GM18507 (cell line): Measurements from ENCODE around the gene MALT1.
"Not testable (repeated sequence)": the region's sequence is repeated elsewhere in the genome, so short reads cannot be mapped to it uniquely, and the experiment has no call there.

Experiments
- DNase-seq: peaks from one replicate; pipeline ENCODE4 v3.0.0; 2011; ENCODE audit warnings: low read depth; ENCODE audit not compliant: insufficient read length; ENCODE audit errors: extremely low spot score
- FAIRE-seq: peaks from 2 replicates; lab custom pipeline; 2011; peaks lifted over from hg19 to GRCh38; lab: Jason Lieb, UNC

Gene MALT1

DNA sequence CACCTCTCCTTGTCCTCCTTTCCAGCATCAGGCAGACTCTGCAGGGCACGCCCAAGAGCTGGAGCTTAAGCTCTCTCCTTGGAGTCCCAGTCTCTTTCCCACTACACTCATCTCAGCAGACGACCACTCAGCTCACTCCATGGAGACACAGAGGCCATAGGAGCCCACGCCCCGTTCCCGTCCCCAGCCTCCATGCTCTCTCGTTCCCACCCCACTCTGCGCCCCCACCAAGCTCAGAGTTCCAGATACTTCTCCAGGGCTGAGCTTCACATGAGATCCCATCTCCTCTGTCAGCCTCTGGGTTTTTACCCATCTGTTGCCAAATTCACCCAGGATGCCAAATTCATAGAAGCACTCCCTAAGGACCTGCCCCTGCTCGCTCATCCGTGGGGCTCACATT is 87.3 kb downstream of the MALT1 start:
- FAIRE-seq (no peak), DNase-seq (no peak)

DNA sequence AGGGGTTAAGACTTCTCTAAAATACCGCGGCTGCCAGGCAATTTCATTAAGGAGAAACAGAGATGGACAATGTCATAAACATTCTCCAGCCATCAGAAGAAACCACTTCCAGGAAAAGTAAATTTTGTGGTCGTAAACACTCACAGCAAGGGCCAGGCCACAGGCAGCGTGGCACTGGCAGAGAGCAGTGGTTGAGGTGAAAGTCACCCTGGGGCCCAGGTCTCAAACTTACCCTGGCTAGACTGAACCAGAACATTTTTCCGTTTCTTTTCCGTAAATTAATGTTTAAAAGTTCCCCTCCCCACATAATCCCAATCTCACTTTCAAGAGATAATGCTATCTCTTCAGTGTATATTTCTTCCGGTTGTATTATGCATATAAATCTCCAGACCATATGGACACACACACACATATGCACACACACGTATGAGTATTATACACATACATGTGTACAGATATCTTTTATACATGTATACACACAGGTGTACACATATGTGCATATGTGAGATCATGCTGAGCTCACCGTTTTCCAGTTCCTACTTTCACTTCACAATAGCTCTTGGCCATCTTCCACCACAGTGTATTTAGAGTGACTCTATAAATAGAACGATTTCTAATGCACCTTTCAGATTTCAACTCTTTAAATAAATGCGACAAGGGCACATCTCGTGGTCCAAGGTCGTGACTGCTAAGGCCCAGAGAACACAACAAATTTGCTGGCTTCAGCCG is 90.1 kb downstream of the MALT1 start:
- DNase-seq (peak; percentile 30), FAIRE-seq (peak; percentile 90)

DNA sequence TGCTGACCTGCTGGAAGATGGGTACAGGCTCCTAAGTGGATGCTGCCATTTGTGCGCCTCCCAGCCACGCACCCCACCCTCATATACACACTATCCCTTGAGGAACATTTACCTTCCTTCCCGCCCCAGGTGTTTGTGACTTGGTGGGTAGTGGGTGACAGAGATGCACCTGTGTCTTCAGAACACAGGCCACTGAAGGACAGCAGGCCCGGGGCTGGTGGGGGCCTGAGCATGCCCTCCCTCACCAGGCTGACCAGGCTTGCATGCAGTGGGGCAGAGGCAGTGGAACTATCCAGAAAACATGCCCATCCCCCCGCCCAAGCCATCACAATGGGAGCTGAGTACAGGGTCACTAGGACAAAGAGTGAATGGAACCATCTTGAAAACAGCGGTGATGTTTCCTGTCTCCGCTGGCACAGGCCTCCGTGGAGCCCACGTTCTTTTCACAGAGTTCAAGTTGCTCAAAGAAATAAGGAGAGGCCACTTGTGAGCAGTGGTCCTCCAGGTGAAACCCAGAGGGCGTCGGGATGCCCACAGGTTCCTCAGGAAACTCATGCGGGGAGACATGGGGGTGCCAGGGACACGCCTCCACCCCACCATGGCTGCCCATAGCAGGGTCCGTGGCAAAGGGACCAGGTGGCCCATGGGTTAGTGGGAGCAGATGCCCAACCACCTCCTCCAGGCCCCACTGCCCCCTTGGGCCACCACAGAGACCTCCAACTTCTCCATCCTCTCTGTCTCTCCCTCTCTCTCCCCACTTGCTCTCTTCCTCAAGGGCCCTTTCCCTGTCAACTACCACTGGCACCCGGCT is 90.9 kb downstream of the MALT1 start:
- no peak for FAIRE-seq

DNA sequence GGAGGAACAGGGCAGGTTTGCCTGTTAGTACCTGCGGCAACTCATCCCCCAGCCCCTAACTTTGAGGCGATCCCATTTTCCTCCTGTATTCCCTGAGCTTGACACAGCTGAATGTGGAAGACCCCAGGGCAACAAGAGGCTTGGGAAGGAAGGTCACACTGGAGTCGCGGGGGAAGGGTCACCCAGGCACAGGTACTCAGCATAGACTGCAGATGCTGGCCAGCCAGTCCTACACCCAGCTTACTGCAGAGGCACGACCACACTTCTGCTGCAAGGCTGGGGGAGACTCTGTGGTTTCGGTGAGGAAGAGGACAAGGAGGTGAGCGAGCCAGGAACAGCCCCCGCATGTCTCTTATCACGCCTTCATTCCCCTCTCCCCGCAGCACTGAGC is 91.5 kb downstream of the MALT1 start:
- DNase-seq (no peak), FAIRE-seq (no peak)

More for the DNA sequence above, 90.9 kb downstream of the MALT1 start:
- DNase-seq = no peak

DNA sequence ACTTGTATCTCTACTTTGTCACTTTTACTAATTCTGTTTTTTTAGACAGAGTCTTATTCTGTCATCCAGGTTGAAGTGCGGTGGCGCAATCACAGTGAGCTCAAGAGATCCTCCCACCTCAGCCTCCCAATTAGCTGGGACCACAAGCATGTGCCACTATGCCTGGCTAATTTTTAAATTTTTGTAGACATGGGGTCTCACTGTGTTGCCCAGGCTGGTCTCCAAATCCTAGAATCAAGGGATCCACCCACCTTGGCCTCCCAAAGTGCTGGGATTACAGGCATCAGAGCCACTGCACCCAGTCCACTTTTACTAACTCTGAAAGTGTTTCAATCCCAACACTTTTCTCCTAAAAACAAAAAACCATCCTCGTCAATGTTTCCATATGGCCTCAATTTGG is 94.9 kb downstream of the MALT1 start:
- DNase-seq = no peak
- no peak for FAIRE-seq

DNA sequence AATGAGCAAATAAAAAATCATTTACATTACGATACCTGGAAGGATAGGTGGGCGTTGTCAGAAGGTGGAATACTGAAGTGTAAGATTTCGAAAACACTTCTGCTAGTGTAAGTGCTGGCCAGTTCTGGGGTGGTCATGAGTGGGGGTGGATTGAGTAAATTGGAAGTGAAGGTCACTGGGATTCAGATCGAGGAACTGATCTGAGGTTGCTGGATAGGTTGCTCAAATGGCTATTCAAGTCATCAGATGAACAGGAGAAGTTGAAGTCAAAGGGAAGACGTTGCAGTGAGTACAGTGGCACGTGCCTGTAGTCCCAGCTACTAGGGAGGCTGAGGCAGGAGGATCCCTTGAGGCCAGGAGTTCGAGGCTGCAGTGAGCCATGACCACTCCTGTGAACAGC is 95.7 kb downstream of the MALT1 start:
- DNase-seq (no peak), FAIRE-seq (no peak)

DNA sequence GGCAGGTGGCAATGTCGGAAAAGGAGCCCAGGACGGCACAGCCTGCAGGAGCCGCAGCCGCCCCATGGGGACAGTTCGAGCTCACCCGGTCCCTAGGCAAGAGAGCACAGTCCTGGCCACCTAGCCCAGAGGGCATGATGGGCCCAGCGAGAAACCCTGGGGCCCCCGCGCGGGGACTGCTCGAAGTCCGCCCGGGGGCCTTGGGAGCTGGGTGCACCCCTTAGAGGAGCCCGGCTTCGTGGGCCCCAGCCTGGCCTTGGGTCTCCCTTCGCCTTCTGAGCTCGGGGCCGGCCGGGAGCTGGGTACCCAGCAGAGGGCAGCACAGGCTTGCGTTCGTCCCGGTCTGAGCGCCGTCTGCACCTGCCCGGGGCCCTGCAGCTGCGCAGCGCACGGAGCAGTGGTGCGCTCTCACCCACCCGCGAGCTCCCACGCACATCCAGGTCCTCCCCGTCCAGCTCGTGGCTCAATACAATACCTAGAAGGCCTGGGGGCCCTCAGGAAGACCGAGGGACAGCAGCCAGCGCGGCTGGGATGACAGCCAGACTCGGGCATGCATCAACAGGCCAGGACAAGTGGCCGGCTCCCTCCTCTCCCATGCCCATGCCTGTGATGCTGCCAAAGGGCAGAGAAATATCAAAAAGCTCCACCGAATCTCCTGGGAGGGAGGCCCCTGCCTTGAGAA is 97.2 kb downstream of the MALT1 start:
- DNase-seq (peak; percentile 69), FAIRE-seq (peak; percentile 85)

DNA sequence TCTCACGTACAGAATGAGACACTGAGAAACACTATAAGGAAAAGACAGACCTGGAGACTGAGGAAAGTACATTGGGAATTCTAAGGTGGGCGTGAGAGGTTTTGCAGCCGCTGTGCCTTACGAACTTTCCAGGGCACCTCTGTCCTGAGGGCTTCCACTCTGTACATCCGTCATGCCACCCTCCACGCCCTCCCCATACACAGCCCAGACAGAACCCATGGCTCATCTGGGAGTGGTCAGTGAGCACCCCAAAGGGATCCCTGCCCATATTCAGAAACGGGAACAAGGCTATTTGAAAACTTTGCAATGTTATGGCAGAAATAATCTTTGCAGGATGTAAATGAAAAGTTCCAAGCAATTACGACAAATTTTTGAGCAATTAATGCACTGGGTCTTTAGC is 98.1 kb downstream of the MALT1 start:
- FAIRE-seq (no peak), DNase-seq (no peak)

DNA sequence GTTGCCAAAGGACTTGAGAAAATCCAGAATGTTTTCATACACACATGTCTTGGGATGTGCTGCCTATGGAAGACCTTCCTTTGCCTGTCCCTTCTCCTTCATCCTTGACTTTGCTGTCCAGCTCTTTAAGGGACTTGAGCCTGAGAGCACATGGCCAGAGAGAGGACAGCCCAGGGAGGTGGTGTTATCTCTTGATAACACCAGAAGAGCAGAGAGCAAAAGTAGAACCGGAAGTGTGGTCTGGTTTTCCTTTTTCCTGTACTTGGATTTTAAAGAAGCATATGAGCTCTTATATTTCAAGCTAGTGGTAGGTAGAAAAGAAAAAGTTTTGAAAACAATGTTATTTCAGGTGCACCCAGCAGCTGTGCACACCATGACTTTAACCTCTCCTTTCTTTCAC is 99.3 kb downstream of the MALT1 start:
- no peak for FAIRE-seq

DNA sequence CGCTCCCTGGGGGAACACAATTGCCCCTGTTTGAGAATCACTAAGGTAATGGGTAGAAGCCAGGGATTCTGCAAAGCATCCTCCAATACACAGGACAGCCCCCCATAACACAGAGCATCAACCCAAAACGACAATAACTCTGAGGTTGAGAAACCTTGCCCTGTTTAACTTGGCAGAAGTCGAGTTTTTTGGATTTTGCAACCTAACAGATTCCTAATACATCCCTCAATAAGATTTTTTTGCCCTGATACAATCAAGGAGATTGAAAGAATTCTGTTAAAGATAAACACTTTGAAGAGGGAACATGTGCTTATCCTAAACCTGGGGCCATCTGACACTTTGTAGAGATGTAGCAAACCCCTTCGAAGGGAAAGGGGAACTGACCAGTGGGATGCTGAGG is 100.9 kb downstream of the MALT1 start:
- DNase-seq = no peak
- FAIRE-seq = no peak

More for the DNA sequence above, 99.3 kb downstream of the MALT1 start:
- DNase-seq = no peak

DNA sequence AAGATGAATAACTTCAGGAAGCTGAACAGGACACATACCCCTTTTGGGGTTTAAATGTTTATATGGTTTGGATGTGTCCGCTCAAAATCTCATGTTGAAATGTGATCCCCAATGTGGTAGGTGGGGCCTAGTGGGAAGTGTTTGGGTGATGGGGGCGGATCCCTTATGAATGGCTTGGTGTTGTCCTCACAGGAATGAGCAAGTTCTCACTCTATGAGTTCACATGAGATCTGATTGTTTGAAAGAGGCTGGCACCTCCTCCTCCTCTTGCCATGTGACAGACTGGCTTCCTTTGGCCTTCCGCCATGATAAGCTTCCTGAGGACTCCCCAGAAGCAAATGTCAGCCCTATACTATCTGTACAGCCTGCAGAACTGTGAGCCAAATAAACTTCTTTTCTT is 104.8 kb downstream of the MALT1 start:
- FAIRE-seq = no peak

DNA sequence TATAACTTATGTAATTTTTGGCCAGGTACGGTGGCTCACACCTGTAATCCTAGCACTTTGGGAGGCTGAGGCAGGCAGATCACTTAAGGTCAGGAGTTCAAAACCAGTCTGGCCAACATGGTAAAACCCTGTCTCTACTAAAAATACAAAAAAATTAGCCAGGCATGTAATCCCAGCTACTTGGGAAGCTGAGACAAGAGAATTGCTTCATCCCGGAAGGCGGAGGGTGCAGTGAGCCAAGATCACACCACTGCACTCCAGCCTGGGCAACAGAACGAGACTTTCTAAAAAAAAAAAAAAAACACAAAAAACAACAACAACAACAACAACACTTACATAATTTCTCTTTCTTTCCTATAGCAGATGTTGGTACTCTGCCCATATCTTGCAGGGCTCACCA is 105.3 kb downstream of the MALT1 start:
- FAIRE-seq, DNase-seq: not testable (repeated sequence)

More for the DNA sequence above, 104.8 kb downstream of the MALT1 start:
- DNase-seq = no peak

DNA sequence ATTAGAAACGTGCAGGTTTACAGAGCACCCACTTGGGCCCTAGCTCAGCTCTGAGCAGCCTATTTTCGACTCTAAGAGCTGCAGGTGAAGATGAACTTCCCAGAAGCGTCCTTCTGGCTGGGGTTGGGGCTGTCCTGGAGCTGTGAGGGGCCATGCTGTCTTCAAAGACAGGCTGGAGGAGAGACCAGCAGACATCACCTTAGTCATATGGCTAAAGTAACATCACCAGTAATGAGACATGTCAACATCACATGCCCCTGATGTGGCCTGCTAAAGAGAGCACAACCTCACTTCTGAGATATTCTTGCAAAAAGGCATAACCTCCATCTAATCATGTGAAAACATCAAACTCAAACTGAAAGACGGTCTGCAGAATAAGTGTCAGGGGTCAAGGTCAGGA is 106.2 kb downstream of the MALT1 start:
- no peak for DNase-seq
- FAIRE-seq = no peak

DNA sequence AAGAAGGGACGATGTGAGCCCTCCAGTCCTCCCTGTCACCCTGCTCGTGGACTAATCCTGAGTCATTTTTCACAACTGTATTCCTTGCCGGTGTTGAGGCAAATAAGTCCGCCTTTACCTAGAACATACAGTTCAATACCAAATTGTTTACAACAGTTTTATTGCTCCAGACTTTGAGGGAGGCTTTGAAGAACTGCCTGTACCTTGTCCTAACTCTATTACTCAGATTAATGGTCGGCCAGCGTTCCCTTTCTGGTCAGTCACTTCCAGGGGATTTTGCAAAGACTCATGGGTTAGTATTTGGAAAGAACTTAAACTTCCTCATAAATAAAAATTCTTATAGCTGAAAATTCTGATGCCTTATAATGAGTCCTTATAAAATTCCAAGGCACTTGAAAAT is 108.3 kb downstream of the MALT1 start:
- FAIRE-seq (no peak), DNase-seq (no peak)

DNA sequence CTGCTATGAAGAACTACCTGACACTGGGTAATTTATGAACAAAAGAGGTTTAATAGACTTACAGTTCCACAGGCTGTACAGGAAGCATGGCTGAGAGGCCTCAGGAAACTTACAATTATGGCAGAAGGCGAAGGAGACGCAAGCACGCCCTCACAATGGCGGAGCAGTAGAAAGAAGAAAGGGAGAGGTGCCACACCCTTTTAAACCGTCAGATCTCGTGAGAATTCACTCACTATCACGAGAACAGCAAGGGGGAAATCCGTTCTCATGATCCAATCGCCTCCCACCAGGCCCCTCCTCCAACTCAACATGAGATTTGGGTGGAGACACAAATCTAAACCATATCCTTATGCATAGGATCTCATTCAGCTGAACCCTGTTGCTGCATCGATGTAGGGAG is 108.8 kb downstream of the MALT1 start:
- FAIRE-seq (no peak), DNase-seq (no peak)

DNA sequence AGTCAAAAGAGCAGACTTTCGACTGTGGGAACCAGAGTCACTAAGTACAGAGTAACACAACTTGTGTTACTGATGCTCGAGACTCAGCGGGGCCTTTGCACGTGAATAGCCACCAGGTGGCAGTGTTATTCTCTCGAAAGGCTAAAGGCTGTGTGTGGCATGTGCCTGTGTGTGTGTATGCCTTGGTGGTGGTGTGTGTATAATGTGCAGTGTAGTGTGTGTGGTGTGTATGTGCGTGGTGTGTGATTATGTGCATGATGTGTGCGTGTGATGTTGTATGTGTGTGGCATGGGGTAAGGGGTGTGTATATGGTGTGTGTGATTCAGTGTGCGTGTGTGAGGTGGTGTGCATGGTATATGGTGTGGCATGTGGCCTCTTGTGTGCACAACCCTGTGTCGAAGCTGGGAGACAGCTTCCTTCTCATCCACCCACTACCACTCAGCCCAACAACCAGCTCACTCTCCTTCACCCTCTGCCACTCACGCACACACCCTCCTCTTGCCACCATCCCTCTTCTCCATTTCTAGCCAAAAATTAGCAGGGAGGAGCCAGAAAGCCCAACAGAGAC is 110.4 kb downstream of the MALT1 start:
- DNase-seq (peak; percentile 30), FAIRE-seq (peak; percentile 92)

DNA sequence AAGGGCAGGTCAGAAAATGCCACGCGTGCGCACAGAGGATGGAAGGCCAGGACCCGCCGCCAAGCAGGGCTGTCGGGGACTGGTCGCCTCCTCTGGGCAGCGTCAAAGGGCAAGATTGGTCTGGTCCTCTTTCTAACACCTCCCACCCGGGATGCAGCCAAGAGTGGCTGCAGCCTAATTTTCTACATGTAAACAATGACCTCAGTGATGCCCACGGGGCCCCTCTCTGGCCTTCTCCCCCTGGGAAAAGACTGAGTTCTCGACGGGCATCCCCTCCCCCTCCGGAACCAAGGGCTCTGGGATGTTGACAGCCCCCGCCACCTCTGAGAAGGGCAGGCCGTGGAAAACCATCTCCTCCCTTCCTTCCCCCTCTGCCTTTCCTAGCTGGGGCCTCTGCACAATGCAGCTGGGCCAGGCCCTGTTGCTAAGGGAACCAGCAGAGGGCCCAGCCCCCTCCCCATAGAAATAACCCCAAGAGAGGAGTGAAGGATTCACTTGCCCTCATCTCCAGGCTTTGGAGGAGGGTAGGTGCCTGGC is 113.4 kb downstream of the MALT1 start:
- no peak for DNase-seq
- no peak for FAIRE-seq

DNA sequence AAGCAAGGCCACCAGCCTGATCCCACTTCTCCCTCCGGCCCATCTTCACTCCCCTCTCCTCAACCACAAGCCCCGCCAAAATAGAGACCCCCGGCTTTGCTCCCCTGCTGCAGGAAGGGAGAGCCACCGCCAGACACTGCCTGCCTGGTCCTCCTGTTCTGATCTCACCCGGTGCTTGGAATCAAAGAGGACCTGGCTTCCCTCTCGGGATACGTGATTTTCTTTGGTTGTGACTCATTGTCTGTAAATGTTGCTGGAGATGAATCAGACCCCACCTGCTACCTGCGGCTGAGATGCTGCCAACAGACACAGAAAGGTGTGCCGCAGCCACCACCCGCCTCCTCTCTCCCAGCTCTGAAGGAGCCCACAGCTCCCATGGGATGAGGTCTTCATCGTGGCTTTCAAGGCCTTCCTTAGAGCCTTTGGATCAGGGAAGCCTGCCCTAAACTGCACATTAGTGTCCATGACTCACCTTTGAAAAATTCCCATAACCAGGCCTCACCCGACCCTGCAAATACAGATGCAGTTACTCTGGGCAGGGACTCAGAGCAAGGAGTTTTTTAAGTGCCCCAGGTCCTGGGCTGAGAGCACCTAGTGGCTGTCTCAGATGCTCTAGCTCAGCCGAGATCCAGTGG is 114.0 kb downstream of the MALT1 start:
- DNase-seq (no peak), FAIRE-seq (no peak)

DNA sequence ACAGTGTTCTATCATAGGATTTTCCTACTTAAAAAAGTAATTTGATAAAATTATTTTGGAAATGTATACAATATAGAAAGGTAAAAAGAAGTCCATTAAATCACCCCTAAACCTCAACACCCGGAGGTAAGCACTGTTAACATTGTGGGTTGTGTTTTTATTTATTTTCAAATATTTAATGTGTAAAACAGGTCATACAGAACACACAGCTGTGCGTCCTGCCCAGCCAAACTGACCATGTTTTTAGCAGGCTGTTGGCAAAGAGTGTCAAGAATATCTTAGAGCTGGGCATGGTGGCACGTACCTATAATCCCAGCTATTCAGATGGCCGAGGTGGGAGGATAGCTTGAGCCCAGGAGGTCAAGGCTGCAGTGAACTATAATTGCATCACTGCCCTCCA is 114.6 kb downstream of the MALT1 start:
- FAIRE-seq = no peak
- no peak for DNase-seq
